Mucosa of descending colon (tissue), 3 donors: ENCODE data around the gene FBXO22. TPM values are rescaled to one million over a fixed set of nuclear protein-coding genes. Genes with fewer than 3 reads are reported as not detected.
"Not testable (repeated sequence)": the region's sequence is repeated elsewhere in the genome, so short reads cannot be mapped to it uniquely, and the experiment has no call there.

Source experiments
- ATAC-seq: fragments of 200-7000 bp; cut with Tn5 transposase; one replicate; pipeline ENCODE4 v1.9.1; 2020; ENCODE audit warnings: mild to moderate bottlenecking, moderate library complexity
- DNase-seq, 3 donors: peaks; one replicate each; pipeline ENCODE4 v3.0.0-alpha.2; 2020
- H3K36me3 ChIP-seq: fragments of 200-600 bp; one replicate; pipeline ENCODE4 v1.8.0; 2021; ENCODE audit warnings: low read depth, mild to moderate bottlenecking
- H3K4me1 ChIP-seq: fragments of 200-600 bp; one replicate; pipeline ENCODE4 v1.8.0; 2021; ENCODE audit warnings: low read depth, mild to moderate bottlenecking
- H3K4me3 ChIP-seq: fragments of 200-600 bp; one replicate; pipeline ENCODE4 v1.8.0; 2021; ENCODE audit warnings: mild to moderate bottlenecking
- H3K9me3 ChIP-seq: fragments of 200-600 bp; one replicate; pipeline ENCODE4 v1.8.0; 2021; ENCODE audit warnings: mild to moderate bottlenecking
- CTCF ChIP-seq: fragments of 200-600 bp; IDR thresholded peaks from one replicate; pipeline ENCODE4 v1.8.0; 2022; ENCODE audit warnings: antibody characterized with exemption, mild to moderate bottlenecking
- intact Hi-C, 2 donors: fragments of 100-400 bp; cut with DNase I in 1 of 2; cut with micrococcal nuclease in 1 of 2; formaldehyde crosslinking; loops; one replicate each; pipeline versions ENCODE4 v1.11.0 to v1.11.1; 2022; cut with DNase I, micrococcal nuclease
- total RNA-seq, 3 donors: library from RNA; stranded (reverse); fragmentation: NEBNext Ultra II Directional in 2 of 3; extraction: Animal tissue kit (Norgen Biotek cat#: 25700) in 2 of 3; gene quantifications; one replicate each; pipeline versions ENCODE4 v1.2.1 to v1.2.4, GENCODE V29; 2021 to 2023
- donor health status: DM: no; HTN: no; CAD: no; lungs with moderate emphysema.
- donor health status: DM: no; HTN: no; CAD: no.
- donor health status: DM: no; HTN: yes; CAD: no.

The FBXO22 gene
- total RNA-seq, 3 donors from 2014 or later: 19.4 to 27.8 (median 20.7) TPM

- Histone ChIP-seq H3K36me3 (no peaks in the 10 kb centered on the region), H3K4me1 (no peaks in the 10 kb centered on the region), H3K9me3 (no peaks in the 10 kb centered on the region), H3K4me3 (no peak overlapping the region)
- intact Hi-C loops: no loop called here
- ATAC-seq (no peak), DNase-seq (no peak)
- no peak for TF ChIP-seq CTCF
Measured at GRCh38 chr15:75866916-75867315, 36.8 kb upstream of the FBXO22 start.

- ATAC-seq: no peak
- no peak for TF ChIP-seq CTCF
Measured at GRCh38 chr15:75867449-75867848, 36.2 kb upstream of the FBXO22 start.

GRCh38 chr15:75868019-75868418 lies 35.7 kb upstream of the FBXO22 start:
- no peak for ATAC-seq
- Histone ChIP-seq H3K36me3 (no peaks in the 10 kb centered on the region), H3K4me1 (no peaks in the 10 kb centered on the region), H3K4me3 (no peak overlapping the region), H3K9me3 (no peaks in the 10 kb centered on the region)
- DNase-seq: no peak
- TF ChIP-seq CTCF: no peak
- intact Hi-C loops: no loop called here

More at GRCh38 chr15:75867449-75867848, 36.2 kb upstream of the FBXO22 start:
- DNase-seq: no peak
- Histone ChIP-seq H3K4me1 (no peaks in the 10 kb centered on the region), H3K36me3 (no peaks in the 10 kb centered on the region), H3K4me3 (no peak overlapping the region), H3K9me3 (no peaks in the 10 kb centered on the region)
- intact Hi-C loops: no loop called here

GRCh38 chr15:75869446-75869845 lies 34.2 kb upstream of the FBXO22 start:
- TF ChIP-seq CTCF: no peak
- DNase-seq (no peak), ATAC-seq (no peak)
- H3K4me1 ChIP-seq: no peaks in the 10 kb centered on the region
- intact Hi-C loops: no loop called here
- H3K9me3 ChIP-seq: no peaks in the 10 kb centered on the region
- H3K36me3 ChIP-seq: no peaks in the 10 kb centered on the region
- H3K4me3 ChIP-seq: no peak overlapping the region

- intact Hi-C loops, ATAC-seq: not testable (repeated sequence)
Measured at GRCh38 chr15:75871589-75871988, 32.1 kb upstream of the FBXO22 start.

GRCh38 chr15:75872403-75872990 lies 31.2 kb upstream of the FBXO22 start:
- Histone ChIP-seq H3K36me3 (no peaks in the 10 kb centered on the region), H3K4me1 (no peaks in the 10 kb centered on the region), H3K4me3 (no peak overlapping the region), H3K9me3 (no peaks in the 10 kb centered on the region)
- ATAC-seq: no peak
- DNase-seq: no peak
- intact Hi-C loops: no loop called here
- TF ChIP-seq CTCF: no peak

More at GRCh38 chr15:75871589-75871988, 32.1 kb upstream of the FBXO22 start:
- H3K36me3 ChIP-seq, H3K4me1 ChIP-seq, H3K9me3 ChIP-seq, DNase-seq, H3K4me3 ChIP-seq: not testable (repeated sequence)
